ENCODE measurements around the gene FUOM. TPM values are rescaled to one million over a fixed set of nuclear protein-coding genes. Genes with fewer than 3 reads are reported as not detected.

Gene FUOM
- total and polyA plus RNA-seq, 9 of the 15 experiments (the other 6 are each of a cell fraction or from before 2014, with no cell fraction given) = 1.8 to 96.1 (median 27.0) TPM

- POLR2A ChIA-PET = no interaction called here
- Histone ChIP-seq H3K4me2 (ENCODE audit: insufficient read depth, low read length) (no peak overlapping the region), H3K4me1 (replicated peaks in 1 of 2; ENCODE audit: control insufficient read depth in 2 of 2, insufficient read depth in 2 of 2, low read length in 2 of 2) (peaks cover 20 to 48% of the 10 kb centered on the region in 2 experiments), H3K9ac (ENCODE audit: insufficient read depth in 1 of 2, low read depth in 2 of 2, low read length in 2 of 2) (peak overlapping the region in 1 of 2 experiments; percentile 26; a peak in 1 of 4 replicates), H3K9me3 (replicated peaks; ENCODE audit: control insufficient read depth, insufficient read depth, low read depth, low read length) (no peaks in the 10 kb centered on the region), H3K27ac (ENCODE audit: extremely low read depth, low read depth, low read length) (no peak overlapping the region), H2AFZ (ENCODE audit: low read depth, low read length) (no peak overlapping the region), H3K36me3 (ENCODE audit: control insufficient read depth, insufficient read depth, low read length) (peaks cover 37% of the 10 kb centered on the region; the same call in 2 of the 3 replicates), H3K27me3 (ENCODE audit: control insufficient read depth in 2 of 2, insufficient read depth in 2 of 2, low read length in 2 of 2) (no peaks in the 10 kb centered on the region), H3K79me2 (ENCODE audit: control insufficient read depth, insufficient read depth, low read length) (peaks cover 39% of the 10 kb centered on the region), H4K20me1 (replicated peaks; ENCODE audit: control insufficient read depth, insufficient read depth, low read length) (no peaks in the 10 kb centered on the region), H3K4me3 (no peak overlapping the region), H3K9me1 (ENCODE audit: control insufficient read depth, insufficient read depth, low read length) (no peaks in the 10 kb centered on the region)
- intact Hi-C loops (cut with micrococcal nuclease) = no loop called here
- TF ChIP-seq U2AF1 (optimal IDR thresholded peaks at IDR 0.05; ENCODE audit: low read depth, low read length) (no peak), RBFOX2 (IDR thresholded peaks at IDR 0.05; ENCODE audit: low read depth, low read length) (peak; percentile 47; the same call in 1 of the 2 replicates), TBL1XR1 (IDR thresholded peaks at IDR 0.05; ENCODE audit: low read length in 2 of 2) (no peak), ZNF277 (CRISPR knock-in tag; IDR thresholded peaks at IDR 0.05; ENCODE audit: borderline replicate concordance) (no peak), BCLAF1 (IDR thresholded peaks at IDR 0.05; ENCODE audit: borderline replicate concordance in 1 of 2, control insufficient read depth in 1 of 2, low read depth in 2 of 2, low read length in 1 of 2) (no peak), ZBTB43 (CRISPR knock-in tag; IDR thresholded peaks at IDR 0.05) (no peak), E2F6 (IDR thresholded peaks at IDR 0.05; ENCODE audit: borderline replicate concordance in 1 of 2, extremely low read depth in 1 of 2, insufficient read depth in 1 of 2, insufficient read length in 1 of 2, low read depth in 1 of 2, low read length in 1 of 2, poor library complexity in 1 of 2, severe bottlenecking in 1 of 2) (no peak)
- no peak for DNase-seq (ENCODE audit: extremely low read depth in 1 of 4, low spot score in 3 of 4)
- BruUV-seq (replicated peaks) = no TSS peak
- CTCF ChIA-PET (ENCODE audit: low intra/inter-chr PET ratio) = no interaction called here
- in situ Hi-C loops (cut with MboI) = no loop called here
- 98% methylated on average over 16 of the region's 16 CpGs for WGBS (ENCODE audit: insufficient coverage, low coverage, missing lambda C conversion rate)
- FAIRE-seq = no peak
- ATAC-seq = no peak
Measured at GRCh38 chr10:133310399-133310755, 47.4 kb downstream of the FUOM start.

Measured in K562 (cell line).